AG10803 (cell line): ENCODE data around the gene DCHS2.

Experiments used
- DNase-seq: peaks from one replicate; pipeline ENCODE4 v3.0.0; 2010; ENCODE audit warnings: low read depth
- H3K4me3 ChIP-seq: 2 replicates; pipeline ENCODE4 v1.5.1; 2011; ENCODE audit warnings: mild to moderate bottlenecking, low read length, control low read depth
- CTCF ChIP-seq: conservative IDR thresholded peaks from 2 replicates; pipeline ENCODE4 v1.5.1; 2011; ENCODE audit warnings: mild to moderate bottlenecking, low read length, control low read depth, inconsistent platforms

The DCHS2 gene

GRCh38 chr4:154421618-154422017 lies 70.0 kb downstream of the DCHS2 start:
- TF ChIP-seq CTCF, result no peak
- no peak for DNase-seq
- H3K4me3 ChIP-seq, result no peak overlapping the region

GRCh38 chr4:154417373-154417673 lies 74.3 kb downstream of the DCHS2 start:
- no peak for DNase-seq
- H3K4me3 ChIP-seq, result peak overlapping the region; percentile 60
- no peak for TF ChIP-seq CTCF

- H3K4me3 ChIP-seq, result peak overlapping the region; percentile 60
- DNase-seq, result no peak
- TF ChIP-seq CTCF, result no peak
Measured at GRCh38 chr4:154416190-154416547, 75.4 kb downstream of the DCHS2 start.

- DNase-seq, result no peak
- H3K4me3 ChIP-seq, result no peak overlapping the region
- no peak for TF ChIP-seq CTCF
Measured at GRCh38 chr4:154415313-154415712, 76.3 kb downstream of the DCHS2 start.

- H3K4me3 ChIP-seq, result no peak overlapping the region
- TF ChIP-seq CTCF, result no peak
- DNase-seq, result no peak
Measured at GRCh38 chr4:154414796-154415195, 76.8 kb downstream of the DCHS2 start.

- TF ChIP-seq CTCF, result no peak
- H3K4me3 ChIP-seq, result no peak overlapping the region
- no peak for DNase-seq
Measured at GRCh38 chr4:154414371-154414770, 77.2 kb downstream of the DCHS2 start.

GRCh38 chr4:154407443-154407842 lies 84.2 kb downstream of the DCHS2 start:
- TF ChIP-seq CTCF, result no peak
- no peak for DNase-seq
- H3K4me3 ChIP-seq, result no peak overlapping the region
